ENCODE measurements around the gene RUNX1.
"Not testable (repeated sequence)": the region's sequence is repeated elsewhere in the genome, so short reads cannot be mapped to it uniquely, and the experiment has no call there.

The RUNX1 gene

GRCh38 chr21:34812504-34813265 is 236.4 kb downstream of the RUNX1 start:
- no peaks in the 10 kb centered on the region for H3K27me3 Mint-ChIP-seq
- peaks cover 100% of the 10 kb centered on the region for H3K36me3 Mint-ChIP-seq (ENCODE audit: low read depth)
- H3K27ac Mint-ChIP-seq: no peak overlapping the region
- H3K9me3 Mint-ChIP-seq: no peaks in the 10 kb centered on the region
- peaks cover 97% of the 10 kb centered on the region for H3K4me1 Mint-ChIP-seq (ENCODE audit: low read depth)
- intact Hi-C loops (cut with micrococcal nuclease): no loop called here
- H3K4me3 Mint-ChIP-seq: no peak overlapping the region

- Mint-ChIP-seq H3K9me3 (no peaks in the 10 kb centered on the region), H3K4me3 (no peak overlapping the region), H3K27ac (no peak overlapping the region), H3K4me1 (ENCODE audit: low read depth) (peaks cover 94% of the 10 kb centered on the region), H3K36me3 (ENCODE audit: low read depth) (peaks cover 100% of the 10 kb centered on the region), H3K27me3 (no peaks in the 10 kb centered on the region)
- intact Hi-C loops (cut with micrococcal nuclease): no loop called here
Measured at GRCh38 chr21:34811368-34811767, 237.7 kb downstream of the RUNX1 start.

- peaks cover 99% of the 10 kb centered on the region for H3K36me3 Mint-ChIP-seq (ENCODE audit: low read depth)
- intact Hi-C loops (cut with micrococcal nuclease): no loop called here
- H3K4me3 Mint-ChIP-seq: no peak overlapping the region
- no peak overlapping the region for H3K27ac Mint-ChIP-seq
- H3K4me1 Mint-ChIP-seq (ENCODE audit: low read depth): peaks cover 94% of the 10 kb centered on the region
- H3K27me3 Mint-ChIP-seq: no peaks in the 10 kb centered on the region
- H3K9me3 Mint-ChIP-seq: no peaks in the 10 kb centered on the region
Measured at GRCh38 chr21:34810786-34811185, 238.3 kb downstream of the RUNX1 start.

- intact Hi-C loops (cut with micrococcal nuclease): no loop called here
- H3K27ac Mint-ChIP-seq: no peak overlapping the region
- no peaks in the 10 kb centered on the region for H3K27me3 Mint-ChIP-seq
- H3K9me3 Mint-ChIP-seq: no peaks in the 10 kb centered on the region
- no peak overlapping the region for H3K4me3 Mint-ChIP-seq
- peaks cover 99% of the 10 kb centered on the region for H3K36me3 Mint-ChIP-seq (ENCODE audit: low read depth)
- peaks cover 94% of the 10 kb centered on the region for H3K4me1 Mint-ChIP-seq (ENCODE audit: low read depth)
Measured at GRCh38 chr21:34809822-34810221, 239.3 kb downstream of the RUNX1 start.

GRCh38 chr21:34808569-34809204 is 240.4 kb downstream of the RUNX1 start:
- intact Hi-C loops (cut with micrococcal nuclease): no loop called here
- Mint-ChIP-seq H3K4me3 (no peak overlapping the region), H3K36me3 (ENCODE audit: low read depth) (peaks cover 96% of the 10 kb centered on the region), H3K4me1 (ENCODE audit: low read depth) (peaks cover 96% of the 10 kb centered on the region), H3K9me3 (no peaks in the 10 kb centered on the region), H3K27me3 (no peaks in the 10 kb centered on the region), H3K27ac (peak overlapping the region; percentile 48)

- Mint-ChIP-seq H3K4me3 (no peak overlapping the region), H3K9me3 (no peaks in the 10 kb centered on the region), H3K27me3 (no peaks in the 10 kb centered on the region), H3K36me3 (ENCODE audit: low read depth) (peaks cover 92% of the 10 kb centered on the region), H3K4me1 (ENCODE audit: low read depth) (peaks cover 96% of the 10 kb centered on the region), H3K27ac (peak overlapping the region; percentile 48)
- intact Hi-C loops (cut with micrococcal nuclease): no loop called here
Measured at GRCh38 chr21:34807881-34808568, 241.1 kb downstream of the RUNX1 start.

- Mint-ChIP-seq H3K4me1 (ENCODE audit: low read depth) (peaks cover 96% of the 10 kb centered on the region), H3K27me3 (no peaks in the 10 kb centered on the region), H3K9me3 (no peaks in the 10 kb centered on the region), H3K4me3 (no peak overlapping the region), H3K27ac (peak overlapping the region; percentile 48), H3K36me3 (ENCODE audit: low read depth) (peaks cover 91% of the 10 kb centered on the region)
- intact Hi-C loops (cut with micrococcal nuclease): no loop called here
Measured at GRCh38 chr21:34807146-34807880, 241.8 kb downstream of the RUNX1 start.

- Mint-ChIP-seq H3K4me3 (no peak overlapping the region), H3K36me3 (ENCODE audit: low read depth) (peaks cover 90% of the 10 kb centered on the region), H3K27me3 (no peaks in the 10 kb centered on the region), H3K4me1 (ENCODE audit: low read depth) (peaks cover 93% of the 10 kb centered on the region), H3K9me3 (no peaks in the 10 kb centered on the region), H3K27ac (no peak overlapping the region)
- intact Hi-C loops (cut with micrococcal nuclease): no loop called here
Measured at GRCh38 chr21:34806423-34806822, 242.7 kb downstream of the RUNX1 start.

GRCh38 chr21:34805157-34805556 is 243.9 kb downstream of the RUNX1 start:
- peaks cover 89% of the 10 kb centered on the region for H3K36me3 Mint-ChIP-seq (ENCODE audit: low read depth)
- peak overlapping the region; percentile 72 for H3K27ac Mint-ChIP-seq
- H3K27me3 Mint-ChIP-seq: no peaks in the 10 kb centered on the region
- intact Hi-C loops (cut with micrococcal nuclease): no loop called here
- no peak overlapping the region for H3K4me3 Mint-ChIP-seq
- H3K4me1 Mint-ChIP-seq (ENCODE audit: low read depth): peaks cover 80% of the 10 kb centered on the region
- H3K9me3 Mint-ChIP-seq: no peaks in the 10 kb centered on the region

- peaks cover 89% of the 10 kb centered on the region for H3K36me3 Mint-ChIP-seq (ENCODE audit: low read depth)
- not testable (repeated sequence) for H3K4me3 Mint-ChIP-seq, H3K9me3 Mint-ChIP-seq, H3K27me3 Mint-ChIP-seq
- H3K27ac Mint-ChIP-seq: peak overlapping the region; percentile 72
- peaks cover 74% of the 10 kb centered on the region for H3K4me1 Mint-ChIP-seq (ENCODE audit: low read depth)
- intact Hi-C loops (cut with micrococcal nuclease): loop anchor here (5.0 kb wide), 2 partner anchors 33 to 78 kb away; no protein-coding TSS in a partner anchor
Measured at GRCh38 chr21:34804584-34804983, 244.5 kb downstream of the RUNX1 start.

GRCh38 chr21:34803782-34804370 is 245.2 kb downstream of the RUNX1 start:
- H3K27me3 Mint-ChIP-seq: no peaks in the 10 kb centered on the region
- H3K27ac Mint-ChIP-seq: peak overlapping the region; percentile 72
- no peak overlapping the region for H3K4me3 Mint-ChIP-seq
- H3K4me1 Mint-ChIP-seq (ENCODE audit: low read depth): peaks cover 67% of the 10 kb centered on the region
- no peaks in the 10 kb centered on the region for H3K9me3 Mint-ChIP-seq
- intact Hi-C loops (cut with micrococcal nuclease): loop anchor here (5.0 kb wide), 2 partner anchors 33 to 78 kb away; no protein-coding TSS in a partner anchor
- peaks cover 89% of the 10 kb centered on the region for H3K36me3 Mint-ChIP-seq (ENCODE audit: low read depth)

- Mint-ChIP-seq H3K4me1 (ENCODE audit: low read depth) (peaks cover 52% of the 10 kb centered on the region), H3K36me3 (ENCODE audit: low read depth) (peaks cover 89% of the 10 kb centered on the region), H3K27me3 (no peaks in the 10 kb centered on the region), H3K4me3 (no peak overlapping the region), H3K27ac (peak overlapping the region; percentile 32), H3K9me3 (no peaks in the 10 kb centered on the region)
- intact Hi-C loops (cut with micrococcal nuclease): loop anchor here (5.0 kb wide), 2 partner anchors 35 to 80 kb away; no protein-coding TSS in a partner anchor
Measured at GRCh38 chr21:34802180-34802899, 246.8 kb downstream of the RUNX1 start.
